Mesothelial cell of epicardium (in vitro differentiated cells): ENCODE data around the gene OXCT1. TPM values are rescaled to one million over a fixed set of nuclear protein-coding genes. Genes with fewer than 3 reads are reported as not detected.
"Not testable (repeated sequence)": the region's sequence is repeated elsewhere in the genome, so short reads cannot be mapped to it uniquely, and the experiment has no call there.

Experiments
- DNase-seq, 2 experiments: peaks; one replicate each; pipeline ENCODE4 v3.0.0; 2021; ENCODE audit warnings: low spot score in 2 of 2; ENCODE audit not compliant: unreplicated experiment in 2 of 2
- H3K27ac Mint-ChIP-seq: 2 replicates; pipeline ENCODE4 v1.8.0; 2021; ENCODE audit warnings: mixed read lengths
- H3K27me3 Mint-ChIP-seq: 2 replicates; pipeline ENCODE4 v1.8.0; 2021; ENCODE audit warnings: low read depth, mixed read lengths
- H3K36me3 Mint-ChIP-seq: 2 replicates; pipeline ENCODE4 v1.8.0; 2021; ENCODE audit warnings: mixed read lengths
- H3K4me1 Mint-ChIP-seq: 2 replicates; pipeline ENCODE4 v1.8.0; 2021; ENCODE audit warnings: mixed read lengths
- H3K4me3 Mint-ChIP-seq: 2 replicates; pipeline ENCODE4 v1.8.0; 2021; ENCODE audit warnings: mild to moderate bottlenecking, moderate library complexity, mixed read lengths
- H3K9me3 Mint-ChIP-seq: 2 replicates; pipeline ENCODE4 v1.8.0; 2021; ENCODE audit warnings: mixed read lengths
- CTCF ChIP-seq: fragments of 200-600 bp; sonication (generic); IDR thresholded peaks from one replicate; pipeline ENCODE4 v1.5.0; 2021; ENCODE audit warnings: antibody characterized with exemption; ENCODE audit not compliant: unreplicated experiment
- total RNA-seq: library from RNA; stranded (reverse); gene quantifications from 3 replicates; pipeline ENCODE4 v1.2.1, GENCODE V29; 2021

OXCT1 gene
- total RNA-seq, 1 donor from 2014 or later: 21.2 TPM

DNA sequence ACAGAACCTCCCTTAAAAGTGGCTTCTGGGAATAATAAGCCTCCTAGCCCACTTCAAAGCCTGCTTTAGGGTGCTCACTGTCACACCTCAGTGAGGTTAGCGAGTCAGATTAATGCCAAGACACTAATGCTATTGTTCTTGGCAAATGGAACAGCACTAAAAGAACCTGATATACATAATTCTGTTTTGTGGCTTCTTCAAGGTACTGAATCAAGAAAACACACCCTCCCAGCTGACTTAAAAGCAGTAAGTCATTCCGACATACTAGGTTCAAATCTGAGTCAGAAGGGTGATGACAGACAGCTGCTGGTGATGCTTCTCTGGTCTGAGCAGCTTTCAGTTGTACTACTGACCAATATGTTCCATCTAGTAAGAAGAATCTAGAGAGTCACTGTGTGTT is 121.6 kb downstream of the OXCT1 start:
- peaks cover 5% of the 10 kb centered on the region for H3K9me3 Mint-ChIP-seq
- H3K4me1 Mint-ChIP-seq: peaks cover 24% of the 10 kb centered on the region
- no peaks in the 10 kb centered on the region for H3K27me3 Mint-ChIP-seq
- no peak for DNase-seq
- H3K27ac Mint-ChIP-seq: no peak overlapping the region
- peaks cover 17% of the 10 kb centered on the region for H3K36me3 Mint-ChIP-seq
- TF ChIP-seq CTCF: no peak
- H3K4me3 Mint-ChIP-seq: no peak overlapping the region

GRCh38 chr5:41747708-41748107 is 122.5 kb downstream of the OXCT1 start:
- no peak for TF ChIP-seq CTCF
- H3K4me1 Mint-ChIP-seq: peaks cover 24% of the 10 kb centered on the region
- peaks cover 17% of the 10 kb centered on the region for H3K36me3 Mint-ChIP-seq
- no peak overlapping the region for H3K27ac Mint-ChIP-seq
- no peak overlapping the region for H3K4me3 Mint-ChIP-seq
- peaks cover 5% of the 10 kb centered on the region for H3K9me3 Mint-ChIP-seq
- H3K27me3 Mint-ChIP-seq: no peaks in the 10 kb centered on the region
- no peak for DNase-seq

DNA sequence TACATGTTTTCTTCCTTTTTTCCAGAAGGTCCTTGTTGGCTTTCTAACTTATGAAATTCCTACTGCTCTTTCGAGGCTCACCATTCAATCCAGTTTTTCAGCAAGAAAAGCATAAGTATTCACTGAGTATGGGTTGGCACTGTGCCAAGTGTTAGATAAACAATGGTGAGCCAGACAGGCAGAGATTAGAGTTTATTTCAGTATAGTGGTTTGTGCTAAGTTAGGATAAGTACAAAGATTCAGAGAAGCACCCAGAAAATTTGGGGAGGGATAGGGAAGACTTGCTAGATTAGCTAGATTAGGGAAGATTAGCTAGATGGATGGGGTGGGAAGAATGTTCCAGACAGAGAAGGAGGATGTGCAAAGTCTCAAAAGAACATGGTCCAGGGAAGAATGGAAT is 122.9 kb downstream of the OXCT1 start:
- Mint-ChIP-seq H3K36me3 (peaks cover 17% of the 10 kb centered on the region), H3K27ac (no peak overlapping the region), H3K27me3 (no peaks in the 10 kb centered on the region), H3K4me3 (no peak overlapping the region), H3K9me3 (peaks cover 5% of the 10 kb centered on the region), H3K4me1 (peaks cover 24% of the 10 kb centered on the region)
- DNase-seq: no peak
- TF ChIP-seq CTCF: no peak

DNA sequence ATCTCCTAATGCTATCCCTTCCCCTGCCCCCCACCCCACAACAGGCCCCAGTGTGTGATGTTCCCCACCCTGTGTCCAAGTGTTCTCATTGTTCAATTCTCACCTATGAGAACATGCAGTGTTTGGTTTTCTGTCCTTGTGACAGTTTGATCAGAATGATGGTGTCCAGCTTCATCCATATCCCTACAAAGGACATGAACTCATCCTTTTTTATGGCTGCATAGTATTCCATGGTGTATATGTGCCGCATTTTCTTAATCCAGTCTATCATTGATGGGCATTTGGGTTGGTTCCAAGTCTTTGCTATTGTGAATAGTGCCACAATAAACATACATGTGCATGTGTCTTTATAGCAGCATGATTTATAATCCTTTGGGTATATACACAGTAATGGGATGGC is 127.6 kb downstream of the OXCT1 start:
- H3K27me3 Mint-ChIP-seq, H3K9me3 Mint-ChIP-seq, H3K4me1 Mint-ChIP-seq, H3K27ac Mint-ChIP-seq, DNase-seq, H3K4me3 Mint-ChIP-seq: not testable (repeated sequence)
- H3K36me3 Mint-ChIP-seq: peaks cover 30% of the 10 kb centered on the region

DNA sequence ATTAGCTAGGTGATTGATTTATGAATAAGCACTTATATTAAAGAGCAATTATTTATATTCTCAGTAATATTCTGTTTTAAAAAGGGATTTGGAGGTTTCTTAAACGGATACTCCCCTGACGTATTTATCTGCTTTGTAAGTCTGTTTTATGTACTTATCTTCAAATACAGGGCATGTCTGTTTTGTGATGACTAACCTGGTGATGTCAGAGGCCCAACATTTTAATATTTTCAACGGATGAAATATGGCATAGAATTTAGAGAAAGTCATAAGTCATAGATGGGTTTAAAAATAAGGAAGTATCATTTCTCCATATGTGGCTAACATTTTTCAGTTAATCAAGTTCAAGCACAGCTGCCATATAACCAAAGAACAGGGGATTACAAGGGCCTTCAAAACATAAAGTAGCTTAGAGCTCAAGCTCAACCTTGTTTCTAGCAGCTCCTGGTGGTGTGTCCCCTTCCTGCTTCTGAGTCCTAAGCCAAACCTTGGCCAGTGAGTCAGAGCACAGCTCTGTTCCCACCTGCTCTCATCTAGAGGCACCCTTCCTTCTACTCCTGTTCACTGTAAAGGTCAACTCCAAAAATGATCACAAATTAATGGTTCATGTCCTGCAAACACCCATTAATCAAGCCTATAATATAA is 131.4 kb downstream of the OXCT1 start:
- peaks cover 21% of the 10 kb centered on the region for H3K36me3 Mint-ChIP-seq
- DNase-seq: no peak

GRCh38 chr5:41736641-41737040 is 133.6 kb downstream of the OXCT1 start:
- Mint-ChIP-seq H3K27me3 (no peaks in the 10 kb centered on the region), H3K4me3 (no peak overlapping the region), H3K9me3 (peaks cover 3% of the 10 kb centered on the region), H3K4me1 (peaks cover 3% of the 10 kb centered on the region), H3K27ac (no peak overlapping the region), H3K36me3 (peaks cover 17% of the 10 kb centered on the region)
- TF ChIP-seq CTCF: no peak
- DNase-seq: no peak

More for the DNA sequence above, 131.4 kb downstream of the OXCT1 start:
- no peak for TF ChIP-seq CTCF
- no peaks in the 10 kb centered on the region for H3K27me3 Mint-ChIP-seq
- H3K4me3 Mint-ChIP-seq: no peak overlapping the region
- peaks cover 3% of the 10 kb centered on the region for H3K9me3 Mint-ChIP-seq
- H3K27ac Mint-ChIP-seq: no peak overlapping the region
- peaks cover 2% of the 10 kb centered on the region for H3K4me1 Mint-ChIP-seq
